HG03045 (cell line): ENCODE results near the gene CNPY4.

Source experiments
- ATAC-seq: cut with Tn5 transposase; IDR thresholded peaks from one replicate; pipeline ENCODE4 v1.9.1; 2021; ENCODE audit warnings: mild to moderate bottlenecking, moderate library complexity; ENCODE audit not compliant: unreplicated experiment

The CNPY4 gene

GRCh38 chr7:100091411-100092181 is 27.8 kb upstream of the CNPY4 start:
- ATAC-seq: no peak

- no peak for ATAC-seq
Measured at GRCh38 chr7:100093054-100093453, 26.4 kb upstream of the CNPY4 start.

- ATAC-seq: no peak
Measured at GRCh38 chr7:100093498-100093897, 25.9 kb upstream of the CNPY4 start.

- ATAC-seq: no peak
Measured at GRCh38 chr7:100093925-100094486, 25.4 kb upstream of the CNPY4 start.

GRCh38 chr7:100095289-100095688 is 24.1 kb upstream of the CNPY4 start:
- ATAC-seq: no peak

GRCh38 chr7:100095704-100096103 is 23.7 kb upstream of the CNPY4 start:
- no peak for ATAC-seq

- ATAC-seq: no peak
Measured at GRCh38 chr7:100098913-100099312, 20.5 kb upstream of the CNPY4 start.

- no peak for ATAC-seq
Measured at GRCh38 chr7:100099452-100099851, 20.0 kb upstream of the CNPY4 start.

GRCh38 chr7:100100420-100101015 is 18.9 kb upstream of the CNPY4 start:
- ATAC-seq: peak; percentile 67

- peak; percentile 84 for ATAC-seq
Measured at GRCh38 chr7:100101016-100101862, 18.2 kb upstream of the CNPY4 start, which contains the start of the genes AP4M1 and MCM7. Gene AP4M1 (plus strand): TSS chr7:100101643. CDS start chr7:100101715, 72 bp downstream. Gene MCM7 (minus strand): TSS chr7:100101397. CDS start chr7:100101294, 103 bp downstream.

GRCh38 chr7:100102950-100103840 is 16.2 kb upstream of the CNPY4 start:
- ATAC-seq: no peak

GRCh38 chr7:100105534-100105933 is 13.9 kb upstream of the CNPY4 start:
- ATAC-seq: no peak

- ATAC-seq: no peak
Measured at GRCh38 chr7:100106633-100107032, 12.8 kb upstream of the CNPY4 start.

- no peak for ATAC-seq
Measured at GRCh38 chr7:100107125-100107737, 12.2 kb upstream of the CNPY4 start.

- ATAC-seq: no peak
Measured at GRCh38 chr7:100107890-100108289, 11.5 kb upstream of the CNPY4 start.

- no peak for ATAC-seq
Measured at GRCh38 chr7:100109521-100110163, 9.8 kb upstream of the CNPY4 start.

- no peak for ATAC-seq
Measured at GRCh38 chr7:100111156-100111555, 8.3 kb upstream of the CNPY4 start.

GRCh38 chr7:100111914-100112313 is 7.5 kb upstream of the CNPY4 start:
- ATAC-seq: no peak

- ATAC-seq: no peak
Measured at GRCh38 chr7:100115026-100115425, 4.4 kb upstream of the CNPY4 start.
